Activated CD4-positive, alpha-beta T cell treated with anti-CD3 and anti-CD28 coated beads, Interleukin-2, amount 50 U/mL, for 16 hours (primary cell): ENCODE results near the gene KCNQ1.

Experiments
- DNase-seq: peaks from one replicate; pipeline ENCODE4 v3.0.0-alpha.2; 2020

The KCNQ1 gene

GRCh38 chr11:2760196-2760871 is 315.5 kb downstream of the KCNQ1 start:
- DNase-seq, result no peak

DNA sequence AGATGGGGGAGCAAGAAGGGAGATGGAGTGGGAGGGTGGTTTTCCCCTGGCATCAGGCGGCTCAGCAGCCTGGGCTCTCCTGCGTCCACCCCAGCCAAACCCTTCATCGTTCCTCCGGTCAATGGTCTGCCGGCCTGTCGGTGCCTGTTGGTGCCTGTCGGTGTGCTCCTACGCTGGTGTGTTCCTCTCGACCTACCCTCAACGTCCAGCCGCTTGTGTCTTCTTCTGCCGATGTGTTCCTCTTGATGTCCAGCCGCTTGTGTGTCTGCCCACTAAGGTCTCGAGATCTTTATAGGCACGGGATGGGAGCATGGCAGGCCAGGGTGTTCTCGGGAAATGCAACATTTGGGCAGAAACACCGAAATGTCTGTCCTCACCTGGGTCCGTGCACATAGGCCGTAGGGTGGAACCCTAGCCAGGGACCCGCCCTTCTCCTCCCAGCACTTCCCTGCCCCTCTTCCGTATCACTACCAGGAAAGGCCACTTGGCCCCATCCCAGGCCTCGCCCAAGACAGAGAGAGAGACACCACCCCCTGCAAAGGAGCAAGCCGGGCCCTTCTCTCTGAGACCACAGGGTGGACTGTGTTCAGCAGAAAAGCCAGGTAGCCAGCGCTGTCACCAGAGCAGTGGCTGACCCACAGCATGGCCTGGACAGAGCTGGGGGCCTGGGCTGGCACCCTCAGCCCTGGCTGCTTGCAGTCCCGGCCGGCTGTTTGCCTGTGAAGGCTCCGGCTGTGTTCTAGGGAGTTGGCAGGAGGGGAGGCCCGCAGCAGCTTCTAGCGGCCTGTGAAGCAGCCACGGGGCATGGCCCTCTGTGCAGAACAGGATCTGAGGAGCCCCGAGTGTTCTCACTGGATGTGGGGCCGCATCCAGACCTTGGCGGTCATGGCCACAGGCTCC is 316.6 kb downstream of the KCNQ1 start:
- no peak for DNase-seq

GRCh38 chr11:2762031-2762380 is 317.2 kb downstream of the KCNQ1 start:
- no peak for DNase-seq

GRCh38 chr11:2762451-2762850 is 317.6 kb downstream of the KCNQ1 start:
- DNase-seq, result no peak

- DNase-seq, result no peak
These were observed 319.2 kb downstream of the KCNQ1 start for GRCh38 chr11:2763984-2764383.

GRCh38 chr11:2765491-2765890 is 320.7 kb downstream of the KCNQ1 start:
- no peak for DNase-seq

DNA sequence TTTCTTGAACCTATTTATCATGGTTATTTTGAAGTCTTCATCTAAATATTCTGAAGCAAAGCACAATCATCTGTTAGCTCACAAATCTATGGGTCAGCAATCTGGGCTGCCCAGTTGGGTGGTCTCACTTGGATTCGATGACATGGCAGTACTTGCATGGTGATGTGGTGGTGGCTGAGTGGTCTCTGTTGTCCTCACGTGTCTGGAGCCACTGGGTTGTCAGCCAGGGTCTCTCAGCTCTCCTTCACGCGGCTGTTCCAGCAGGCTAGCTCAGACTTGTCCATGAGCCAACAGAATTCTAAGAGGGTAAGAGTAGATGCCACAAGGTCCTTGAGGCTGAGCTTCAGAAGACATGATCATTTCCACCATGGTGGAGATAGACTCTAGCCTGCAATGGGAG is 321.4 kb downstream of the KCNQ1 start:
- no peak for DNase-seq

- no peak for DNase-seq
These were observed 322.3 kb downstream of the KCNQ1 start for GRCh38 chr11:2767071-2767470.

GRCh38 chr11:2767801-2768200 is 323.0 kb downstream of the KCNQ1 start:
- no peak for DNase-seq

GRCh38 chr11:2768471-2769408 is 323.9 kb downstream of the KCNQ1 start:
- DNase-seq, result peak; percentile 6

- no peak for DNase-seq
These were observed 324.7 kb downstream of the KCNQ1 start for GRCh38 chr11:2769409-2770095.

GRCh38 chr11:2770096-2770751 is 325.4 kb downstream of the KCNQ1 start:
- no peak for DNase-seq

DNA sequence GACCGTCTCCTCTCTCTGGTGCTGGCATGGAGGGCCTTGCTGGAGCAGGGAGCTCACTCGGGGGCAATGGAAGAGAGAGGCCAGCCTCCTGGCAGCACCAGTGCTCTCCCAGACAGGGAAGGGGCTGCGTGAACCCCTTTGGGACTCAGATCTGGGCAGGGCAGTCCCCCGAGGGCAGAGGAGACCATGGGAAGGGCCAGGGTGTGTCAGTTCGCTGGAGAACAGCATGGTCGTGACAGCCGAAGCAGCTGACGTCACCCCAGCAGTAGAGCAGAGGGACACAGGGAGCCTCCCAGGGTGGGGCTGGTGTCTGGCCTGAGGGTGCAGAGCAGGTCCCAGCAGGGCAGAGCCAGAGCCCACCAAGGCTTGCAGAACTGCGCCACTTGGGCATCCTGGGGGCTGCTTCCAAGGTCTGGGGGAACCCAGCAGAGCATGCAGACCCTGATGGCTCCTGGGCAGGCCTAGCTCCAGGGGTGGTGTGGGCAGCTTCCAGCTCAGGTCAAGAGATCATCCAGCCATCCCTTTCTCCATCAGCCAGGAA is 326.0 kb downstream of the KCNQ1 start:
- no peak for DNase-seq

DNA sequence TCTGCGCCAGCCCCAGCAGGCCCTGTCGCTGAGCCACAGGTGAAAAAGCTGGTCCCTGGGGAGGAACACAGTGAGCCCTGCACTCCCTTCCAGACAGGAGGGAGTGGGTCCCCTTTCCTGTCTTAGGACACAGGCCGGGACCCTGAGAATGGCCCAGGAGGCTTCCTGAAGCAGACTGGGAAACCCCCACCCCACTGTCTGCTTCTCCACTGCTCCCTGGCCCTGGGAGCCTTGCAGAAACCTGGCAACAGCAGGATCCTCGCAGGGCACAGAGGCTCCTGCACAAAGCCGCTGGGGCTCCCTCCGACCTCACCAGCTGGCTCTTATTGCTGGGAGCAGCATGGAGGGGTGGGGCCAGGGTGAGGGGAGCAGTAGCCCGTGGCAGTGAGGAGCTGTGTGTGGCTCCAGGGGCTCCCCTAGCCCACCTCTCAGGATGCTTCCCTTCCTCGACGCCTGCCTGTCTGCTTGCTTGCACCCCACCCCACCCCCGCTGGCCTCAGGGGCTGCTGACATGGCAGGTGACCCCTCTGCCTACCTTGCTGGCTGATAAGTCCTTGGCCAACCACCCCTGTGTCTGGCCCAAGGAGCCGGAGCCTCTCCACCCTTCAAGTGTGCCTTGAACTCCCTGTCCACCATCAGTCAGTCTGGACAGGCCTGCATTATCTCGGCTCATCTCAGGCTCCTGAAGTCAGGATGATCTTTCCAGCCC is 327.1 kb downstream of the KCNQ1 start:
- DNase-seq, result no peak

DNA sequence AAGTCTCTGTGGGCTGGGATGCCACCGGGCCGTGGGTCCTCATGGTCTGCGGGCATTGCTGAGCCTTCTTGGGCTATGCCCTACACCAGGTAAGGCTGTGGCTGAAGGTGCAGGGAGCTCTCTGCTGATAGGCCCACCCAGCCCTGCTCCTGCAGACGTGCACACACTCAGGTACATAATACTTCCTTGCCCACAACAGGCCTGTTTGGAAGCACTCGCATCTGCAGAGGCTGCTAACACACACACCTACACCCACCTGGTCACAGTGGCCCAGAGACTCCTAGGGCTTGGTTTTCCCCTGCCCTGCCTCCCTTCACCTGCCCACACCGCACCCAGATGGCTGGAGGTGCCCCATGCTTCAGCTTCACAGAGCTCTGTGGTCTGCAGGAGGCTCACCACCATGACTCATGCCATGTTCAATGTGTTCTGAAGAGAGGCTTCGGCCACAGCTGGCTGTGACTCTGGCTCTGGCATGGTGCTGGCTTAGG is 327.8 kb downstream of the KCNQ1 start:
- DNase-seq, result peak; percentile 14

DNA sequence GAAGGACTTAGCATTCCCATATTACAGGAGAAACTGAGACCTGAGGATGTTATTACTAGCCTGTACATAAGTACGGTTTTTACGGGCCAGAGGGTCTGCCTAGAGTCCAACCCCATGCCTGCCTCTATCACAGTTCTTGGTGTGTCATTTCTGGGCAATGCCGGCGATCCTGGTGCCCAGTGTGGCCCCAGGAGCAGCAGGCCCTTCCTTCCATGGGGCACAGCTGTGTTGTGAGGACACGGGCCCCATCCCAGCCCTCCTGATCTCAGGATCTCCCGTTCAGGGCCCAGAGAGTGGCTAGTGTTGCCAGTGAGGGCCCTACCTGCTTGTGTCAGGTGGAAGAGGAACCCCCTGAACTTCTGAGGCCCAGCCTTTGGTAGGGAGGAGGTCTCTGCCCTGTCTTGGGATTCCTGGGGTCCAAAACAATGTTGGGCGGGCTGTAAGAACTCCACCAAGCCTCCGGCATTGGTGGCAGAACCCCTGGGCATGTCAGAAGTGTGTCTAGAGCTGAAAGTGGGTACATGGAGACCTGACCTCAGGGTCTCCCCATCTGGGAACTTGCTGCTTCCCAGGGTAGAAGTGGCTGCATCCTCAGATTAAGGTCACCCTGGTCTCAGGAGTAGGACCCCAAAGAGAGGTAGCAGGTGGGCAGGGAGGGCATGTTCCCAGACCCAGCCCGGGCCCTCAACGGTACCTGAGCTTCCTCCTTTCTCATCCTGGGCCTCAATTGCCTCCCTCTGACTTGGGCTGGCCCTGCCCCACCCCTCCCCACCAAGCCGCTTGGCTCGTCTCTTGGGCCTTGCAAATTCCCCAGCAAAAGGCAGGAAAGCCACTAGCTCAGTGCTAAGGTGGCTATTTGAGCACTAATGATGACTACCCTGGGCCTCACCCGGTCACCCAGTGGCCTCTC is 329.6 kb downstream of the KCNQ1 start:
- DNase-seq, result no peak

- no peak for DNase-seq
These were observed 330.3 kb downstream of the KCNQ1 start for GRCh38 chr11:2775083-2775625.

DNA sequence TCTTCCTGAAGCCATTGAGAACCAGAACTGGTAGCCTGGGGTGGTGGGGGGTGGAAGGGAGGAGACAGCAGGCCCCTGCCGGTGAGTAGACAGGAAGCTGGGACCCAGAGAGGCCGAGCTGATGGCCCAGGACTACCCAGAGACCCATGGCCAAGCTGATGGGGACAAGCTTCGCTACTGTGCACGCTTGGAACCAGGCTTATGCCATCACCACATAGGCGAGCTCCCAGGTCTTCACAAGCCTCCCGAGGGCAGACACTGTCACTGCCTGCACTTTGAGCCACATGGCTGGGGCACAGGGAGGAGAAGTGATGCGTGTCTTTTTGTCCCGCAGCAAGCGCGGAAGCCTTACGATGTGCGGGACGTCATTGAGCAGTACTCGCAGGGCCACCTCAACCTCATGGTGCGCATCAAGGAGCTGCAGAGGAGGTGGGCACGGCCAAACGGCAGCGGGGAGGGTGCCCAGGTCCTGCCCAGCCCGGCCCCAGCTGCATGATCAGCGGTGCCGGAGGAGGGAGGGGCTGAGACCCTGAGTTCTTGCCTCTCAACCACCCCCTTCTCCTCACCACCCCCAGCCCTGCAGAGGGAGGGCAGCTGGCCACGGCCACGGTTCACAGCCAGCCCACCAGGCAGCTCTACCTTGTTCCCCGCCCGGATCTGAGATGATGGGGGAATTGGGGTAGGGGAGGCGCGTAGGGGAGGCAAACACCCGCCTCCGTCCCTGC is 331.0 kb downstream of the KCNQ1 start:
- no peak for DNase-seq
